ACHN (cell line): ENCODE results near the gene LUC7L.
"Not testable (repeated sequence)": the region's sequence is repeated elsewhere in the genome, so short reads cannot be mapped to it uniquely, and the experiment has no call there.

Source experiments
- DNase-seq: peaks from one replicate; pipeline ENCODE4 v3.0.0-alpha.2; 2015
- in situ Hi-C: cut with HindIII; loops from 2 replicates; pipeline ENCODE4 v1.10.0; 2017; ENCODE audit warnings: low sequenced_read_pairs, low pct_ligation_motif_present, low pct_unique_long_range_greater_than_20kb

The LUC7L gene

DNA sequence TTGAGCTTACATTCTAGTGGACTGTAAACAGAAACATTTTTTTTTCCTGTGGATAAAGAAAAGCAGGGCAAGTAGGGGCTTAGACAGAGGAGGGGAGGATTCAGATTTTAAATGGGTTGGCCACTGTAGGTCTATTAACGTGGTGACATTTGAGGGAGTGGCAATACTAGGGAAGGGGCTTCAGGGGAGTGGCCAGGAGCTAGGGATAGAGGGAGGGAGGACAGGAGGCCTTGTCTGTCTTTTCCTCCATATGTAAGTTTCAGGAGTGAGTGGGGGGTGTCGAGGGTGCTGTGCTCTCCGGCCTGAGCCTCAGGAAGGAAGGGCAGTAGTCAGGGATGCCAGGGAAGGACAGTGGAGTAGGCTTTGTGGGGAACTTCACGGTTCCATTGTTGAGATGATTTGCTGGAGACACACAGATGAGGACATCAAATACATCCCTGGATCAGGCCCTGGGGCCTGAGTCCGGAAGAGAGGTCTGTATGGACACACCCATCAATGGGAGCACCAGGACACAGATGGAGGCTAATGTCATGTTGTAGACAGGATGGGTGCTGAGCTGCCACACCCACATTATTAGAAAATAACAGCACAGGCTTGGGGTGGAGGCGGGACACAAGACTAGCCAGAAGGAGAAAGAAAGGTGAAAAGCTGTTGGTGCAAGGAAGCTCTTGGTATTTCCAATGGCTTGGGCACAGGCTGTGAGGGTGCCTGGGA is 70.0 kb downstream of the LUC7L start:
- in situ Hi-C loops: no loop called here
- DNase-seq: no peak

DNA sequence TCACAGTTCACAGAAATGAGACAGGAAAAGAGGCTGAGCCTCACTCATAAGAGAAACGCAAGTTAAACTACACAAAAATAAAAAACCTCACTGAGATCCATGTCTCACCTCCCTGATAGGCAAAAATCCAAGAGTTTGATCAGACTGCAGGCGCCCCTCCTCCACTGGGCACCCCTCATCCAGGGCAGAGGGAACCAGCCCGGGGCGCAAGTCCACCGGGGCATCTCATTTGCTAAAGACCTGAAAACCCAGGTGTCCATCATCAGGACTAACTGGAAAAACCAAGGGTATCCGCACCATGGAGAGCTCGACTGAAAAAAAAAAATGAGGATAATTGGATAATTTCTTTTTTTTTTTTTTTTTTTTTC is 74.2 kb downstream of the LUC7L start:
- DNase-seq: no peak
- in situ Hi-C loops: no loop called here

GRCh38 chr16:154217-155030 is 74.8 kb downstream of the LUC7L start:
- in situ Hi-C loops: no loop called here
- DNase-seq: peak; percentile 52

- in situ Hi-C loops, DNase-seq: not testable (repeated sequence)
Measured at GRCh38 chr16:153550-154216, 75.6 kb downstream of the LUC7L start.

- DNase-seq, in situ Hi-C loops: not testable (repeated sequence)
Measured at GRCh38 chr16:153129-153521, 76.1 kb downstream of the LUC7L start.

GRCh38 chr16:152141-153128 is 76.8 kb downstream of the LUC7L start, which contains the start of gene HBZ:
Gene HBZ, plus strand, starts transcription at chr16:152644. Its CDS starts 266 bp downstream, at chr16:152910.
- in situ Hi-C loops: no loop called here
- DNase-seq: no peak

DNA sequence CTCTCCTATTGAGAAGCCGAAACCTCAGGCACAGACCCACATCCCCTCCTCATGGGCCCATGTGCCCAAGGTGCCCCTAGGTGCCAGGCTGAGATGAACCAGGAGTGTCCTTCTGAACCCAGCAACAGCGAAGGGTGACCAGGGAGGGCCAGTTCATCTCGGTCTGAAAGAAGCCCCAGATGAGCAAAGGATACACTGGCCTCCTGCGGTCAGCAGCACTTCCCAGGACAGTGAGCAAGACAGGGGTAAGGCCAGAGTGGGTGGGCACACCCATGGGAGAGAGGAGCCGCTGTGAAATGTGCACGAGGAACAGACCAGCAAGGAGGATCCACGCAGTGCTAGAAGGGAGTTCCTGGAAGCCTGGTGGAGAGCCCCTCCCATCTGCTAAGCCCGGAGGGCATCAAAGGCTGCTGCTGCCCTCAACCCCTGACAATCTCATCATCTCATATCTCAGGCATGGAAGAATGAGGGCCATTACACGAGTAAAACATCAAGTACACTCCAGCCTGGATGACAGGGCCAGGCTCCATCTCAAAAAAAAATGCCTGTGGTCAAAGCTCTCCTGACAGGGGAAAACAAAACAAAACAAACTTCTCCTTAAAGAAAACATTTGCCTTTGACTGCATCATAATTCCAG is 80.1 kb downstream of the LUC7L start:
- DNase-seq: no peak
- in situ Hi-C loops: no loop called here

DNA sequence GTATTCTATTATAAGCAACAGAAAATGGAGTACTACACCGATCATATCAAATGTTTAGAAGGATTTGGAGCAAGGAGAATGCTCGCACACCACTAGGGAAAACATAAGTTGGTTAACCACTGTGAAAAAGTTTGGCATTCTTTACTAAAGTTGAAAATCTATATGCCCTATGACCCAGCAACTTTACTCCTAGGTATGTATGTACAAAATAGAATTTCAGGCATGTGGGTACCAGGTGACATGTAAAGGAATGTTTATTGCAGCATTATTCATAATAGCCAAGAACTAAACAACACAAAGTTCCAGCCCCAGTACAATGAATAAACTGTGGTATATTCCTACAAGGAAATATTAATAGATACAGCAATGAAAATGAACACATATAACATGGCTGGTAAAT is 82.6 kb downstream of the LUC7L start:
- in situ Hi-C loops: no loop called here
- DNase-seq: no peak

DNA sequence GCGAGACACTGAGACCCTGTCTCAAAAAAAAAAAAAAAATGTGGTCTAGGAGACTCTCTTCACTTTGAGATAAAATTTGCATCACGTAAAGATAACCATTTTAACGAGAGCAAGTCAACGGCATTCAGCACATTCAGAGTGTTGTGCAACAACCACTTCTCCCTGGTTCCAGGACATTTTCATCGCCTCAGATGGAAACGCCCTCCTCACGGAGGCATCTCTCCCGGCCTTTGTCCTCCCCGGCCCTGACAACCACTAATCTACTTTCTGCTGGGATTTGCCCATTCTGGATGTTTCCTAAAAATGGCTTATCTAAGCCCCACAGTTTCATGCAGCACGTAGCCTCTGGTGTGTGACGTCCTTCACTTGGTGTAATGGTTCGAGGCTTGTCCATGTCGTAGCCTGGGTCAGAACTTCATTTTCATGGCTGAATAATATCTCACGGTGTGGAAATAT is 84.4 kb downstream of the LUC7L start:
- DNase-seq: no peak
- in situ Hi-C loops: no loop called here

- no peak for DNase-seq
- in situ Hi-C loops: no loop called here
Measured at GRCh38 chr16:143456-143855, 85.8 kb downstream of the LUC7L start.

DNA sequence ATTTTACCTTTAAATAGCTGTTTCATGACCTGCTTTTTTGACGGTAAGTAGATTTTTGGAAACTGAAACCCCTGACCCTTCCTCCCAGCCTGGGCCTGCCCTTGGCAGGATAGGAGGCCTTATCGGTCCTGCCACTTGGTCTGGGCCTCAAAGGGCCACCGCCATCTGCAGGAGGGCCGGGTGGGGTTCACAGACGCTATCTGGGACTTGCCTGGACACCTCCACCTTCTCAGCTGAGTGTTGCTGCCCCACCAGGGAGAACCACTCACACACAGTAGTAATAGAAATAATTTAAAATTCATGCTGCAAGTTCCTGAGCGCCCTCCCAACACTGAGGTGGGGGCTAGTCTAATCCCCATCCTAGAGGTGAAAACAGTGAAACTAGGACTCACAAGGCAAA is 86.2 kb downstream of the LUC7L start:
- DNase-seq: no peak
- in situ Hi-C loops: no loop called here

GRCh38 chr16:142405-142967 is 86.8 kb downstream of the LUC7L start:
- in situ Hi-C loops: no loop called here

GRCh38 chr16:140175-140857 is 88.9 kb downstream of the LUC7L start:
- no peak for DNase-seq
- in situ Hi-C loops: no loop called here

More at GRCh38 chr16:142405-142967, 86.8 kb downstream of the LUC7L start:
- no peak for DNase-seq
